KMS-11 (cell line): Measurements from ENCODE around the gene HNRNPH2.

ENCODE experiments used
- H2AFZ ChIP-seq: fragments of 200-600 bp; sonication (generic); 2 replicates; pipeline ENCODE4 v1.6.1; 2016; ENCODE audit warnings: antibody characterized with exemption, mixed run types, low read depth
- H3K27ac ChIP-seq: fragments of 200-600 bp; sonication (generic); 2 replicates; pipeline ENCODE4 v1.6.1; 2016; ENCODE audit warnings: mild to moderate bottlenecking, mixed run types
- H3K27me3 ChIP-seq: fragments of 200-600 bp; sonication (generic); 2 replicates; pipeline ENCODE4 v1.6.1; 2017; ENCODE audit warnings: mild to moderate bottlenecking, low read depth, mixed run types, moderate library complexity; ENCODE audit not compliant: insufficient read depth
- H3K36me3 ChIP-seq: fragments of 200-600 bp; sonication (generic); 2 replicates; pipeline ENCODE4 v1.6.1; 2017; ENCODE audit warnings: mild to moderate bottlenecking, mixed run types; ENCODE audit not compliant: insufficient read depth
- H3K4me1 ChIP-seq: fragments of 200-600 bp; sonication (generic); 2 replicates; pipeline ENCODE4 v1.6.1; 2016; ENCODE audit warnings: mild to moderate bottlenecking, low read depth, mixed run types; ENCODE audit not compliant: poor library complexity, severe bottlenecking
- H3K4me2 ChIP-seq: fragments of 200-600 bp; sonication (generic); 2 replicates; pipeline ENCODE4 v1.7.0; 2016; ENCODE audit warnings: mild to moderate bottlenecking, mixed run types
- H3K4me3 ChIP-seq: fragments of 200-600 bp; sonication (generic); IDR thresholded peaks from 2 replicates; pipeline ENCODE4 v1.6.1; 2017; ENCODE audit warnings: low read depth, low read length, mixed read lengths; ENCODE audit not compliant: insufficient read depth
- H3K79me2 ChIP-seq: fragments of 200-600 bp; sonication (generic); 2 replicates; pipeline ENCODE4 v1.6.1; 2016; ENCODE audit warnings: low read depth, mixed run types; ENCODE audit not compliant: insufficient read depth
- H3K9ac ChIP-seq: fragments of 200-600 bp; sonication (generic); 2 replicates; pipeline ENCODE4 v1.6.1; 2016; ENCODE audit warnings: mild to moderate bottlenecking, mixed run types
- H4K20me1 ChIP-seq: fragments of 200-600 bp; sonication (generic); 2 replicates; pipeline ENCODE4 v1.6.1; 2016; ENCODE audit warnings: mild to moderate bottlenecking, mixed run types; ENCODE audit not compliant: insufficient read depth
- CTCF ChIP-seq: fragments of 200-600 bp; sonication (generic); conservative IDR thresholded peaks from 2 replicates; pipeline ENCODE4 v1.6.1; 2017; ENCODE audit warnings: low read depth, mild to moderate bottlenecking, antibody characterized with exemption, low read length, moderate library complexity, mixed read lengths

HNRNPH2 gene

GRCh38 chrX:101397779-101398178 lies 10.2 kb upstream of the HNRNPH2 start:
- Histone ChIP-seq H3K79me2 (0 out of 2 replicates have a peak, but pooled peaks cover 8% of the 10 kb centered on the region), H3K27ac (no peak overlapping the region), H4K20me1 (no peaks in the 10 kb centered on the region), H3K27me3 (no peaks in the 10 kb centered on the region), H3K9ac (no peak overlapping the region), H2AFZ (no peak overlapping the region), H3K4me2 (no peak overlapping the region), H3K36me3 (0 out of 2 replicates have a peak, but pooled peaks cover 6% of the 10 kb centered on the region), H3K4me3 (no peak overlapping the region), H3K4me1 (peaks cover 5% of the 10 kb centered on the region)
- no peak for TF ChIP-seq CTCF

GRCh38 chrX:101398694-101399093 lies 9.3 kb upstream of the HNRNPH2 start:
- no peak overlapping the region for H3K4me3 ChIP-seq
- no peaks in the 10 kb centered on the region for H4K20me1 ChIP-seq
- no peaks in the 10 kb centered on the region for H3K27me3 ChIP-seq
- peaks cover 2% of the 10 kb centered on the region for H3K4me1 ChIP-seq
- peaks cover 2% of the 10 kb centered on the region; the same call in 1 of the 2 replicates for H3K79me2 ChIP-seq
- no peak overlapping the region for H2AFZ ChIP-seq
- no peak overlapping the region for H3K4me2 ChIP-seq
- H3K9ac ChIP-seq: no peak overlapping the region
- H3K36me3 ChIP-seq: no peaks in the 10 kb centered on the region
- H3K27ac ChIP-seq: no peak overlapping the region
- TF ChIP-seq CTCF: no peak

- Histone ChIP-seq H3K79me2 (peaks cover 3% of the 10 kb centered on the region; the same call in 1 of the 2 replicates), H3K9ac (no peak overlapping the region), H3K27me3 (no peaks in the 10 kb centered on the region), H3K36me3 (no peaks in the 10 kb centered on the region), H3K4me3 (no peak overlapping the region), H3K27ac (no peak overlapping the region), H4K20me1 (no peaks in the 10 kb centered on the region), H2AFZ (no peak overlapping the region), H3K4me2 (no peak overlapping the region), H3K4me1 (no peaks in the 10 kb centered on the region)
- TF ChIP-seq CTCF: no peak
These were observed 8.2 kb upstream of the HNRNPH2 start for GRCh38 chrX:101399825-101400224.

GRCh38 chrX:101407167-101407747 lies 765 bp upstream of the HNRNPH2 start:
- no peak overlapping the region for H3K4me3 ChIP-seq
- TF ChIP-seq CTCF: no peak
- peak overlapping the region; percentile 66 for H2AFZ ChIP-seq
- peaks cover 58% of the 10 kb centered on the region for H3K79me2 ChIP-seq
- no peaks in the 10 kb centered on the region for H3K36me3 ChIP-seq
- H3K27ac ChIP-seq: peak overlapping the region; percentile 91
- H3K9ac ChIP-seq: peak overlapping the region; percentile 93
- peak overlapping the region; percentile 76 for H3K4me2 ChIP-seq
- H4K20me1 ChIP-seq: no peaks in the 10 kb centered on the region
- no peaks in the 10 kb centered on the region for H3K27me3 ChIP-seq
- peaks cover 13% of the 10 kb centered on the region for H3K4me1 ChIP-seq
